Keratinocyte (primary cell): ENCODE measurements around the gene FBXO46. TPM values are rescaled to one million over a fixed set of nuclear protein-coding genes. Genes with fewer than 3 reads are reported as not detected.
"Not testable (repeated sequence)": the region's sequence is repeated elsewhere in the genome, so short reads cannot be mapped to it uniquely, and the experiment has no call there.

ENCODE experiments used
- DNase-seq: peaks from one replicate; pipeline ENCODE4 v3.0.0-alpha.2; 2011; ENCODE audit warnings: low read depth, missing footprints, low spot score
- FAIRE-seq: peaks from 2 replicates; lab custom pipeline; 2011; peaks lifted over from hg19 to GRCh38; lab: Jason Lieb, UNC
- H2AFZ ChIP-seq: 2 replicates; pipeline ENCODE4 v1.6.0; 2012; ENCODE audit warnings: low read length, control low read depth, inconsistent platforms; ENCODE audit not compliant: control insufficient read depth
- H3K27ac ChIP-seq: 2 replicates; pipeline ENCODE4 v1.5.1; 2011; ENCODE audit warnings: low read length; ENCODE audit not compliant: control insufficient read depth, insufficient read depth
- H3K27me3 ChIP-seq: 3 replicates; pipeline ENCODE4 v1.6.0; 2011; ENCODE audit warnings: low read length; ENCODE audit not compliant: control insufficient read depth, insufficient read depth; ENCODE audit errors: extremely low read depth
- H3K36me3 ChIP-seq, 2 experiments: 2 replicates in 1 of 2; 3 replicates in 1 of 2; pipeline ENCODE4 v1.5.1; 2011; ENCODE audit warnings: low read length in 2 of 2, mild to moderate bottlenecking in 1 of 2; ENCODE audit not compliant: control insufficient read depth in 2 of 2, insufficient read depth in 2 of 2; ENCODE audit errors: extremely low read depth in 1 of 2
- H3K4me1 ChIP-seq: 3 replicates; pipeline ENCODE4 v1.5.1; 2011; ENCODE audit warnings: low read length; ENCODE audit not compliant: control insufficient read depth, insufficient read depth; ENCODE audit errors: extremely low read depth
- H3K4me2 ChIP-seq: 3 replicates; pipeline ENCODE4 v1.6.0; 2011; ENCODE audit warnings: low read depth, low read length; ENCODE audit not compliant: control insufficient read depth, insufficient read depth; ENCODE audit errors: extremely low read depth
- H3K4me3 ChIP-seq, 3 experiments: fragments of 200-600 bp in 1 of 3; sonication (generic) in 1 of 3; 2 replicates in 2 of 3; 3 replicates in 1 of 3; pipeline ENCODE4 v1.5.1; 2011 to 2016; ENCODE audit warnings: low read length in 3 of 3, mild to moderate bottlenecking in 3 of 3, control low read depth in 2 of 3, inconsistent platforms in 1 of 3, low read depth in 1 of 3, mixed read lengths in 1 of 3, mixed run types in 1 of 3, moderate library complexity in 1 of 3; ENCODE audit not compliant: control insufficient read depth in 2 of 3, insufficient read depth in 2 of 3; ENCODE audit errors: extremely low read depth in 1 of 3
- H3K79me2 ChIP-seq: 2 replicates; pipeline ENCODE4 v1.6.0; 2012; ENCODE audit warnings: low read length; ENCODE audit not compliant: control insufficient read depth, insufficient read depth
- H3K9ac ChIP-seq: 3 replicates; pipeline ENCODE4 v1.6.0; 2011; ENCODE audit warnings: low read length; ENCODE audit not compliant: control insufficient read depth, insufficient read depth; ENCODE audit errors: extremely low read depth
- H3K9me1 ChIP-seq: 3 replicates; pipeline ENCODE4 v1.6.0; 2011; ENCODE audit warnings: low read length; ENCODE audit not compliant: control insufficient read depth, insufficient read depth; ENCODE audit errors: extremely low read depth
- H3K9me3 ChIP-seq: 2 replicates; pipeline ENCODE4 v1.5.1; 2012; ENCODE audit warnings: low read depth, low read length; ENCODE audit not compliant: control insufficient read depth
- H4K20me1 ChIP-seq: 3 replicates; pipeline ENCODE4 v1.6.0; 2011; ENCODE audit warnings: low read length; ENCODE audit not compliant: control insufficient read depth, insufficient read depth; ENCODE audit errors: extremely low read depth
- CTCF ChIP-seq, 3 experiments: IDR thresholded peaks in 1 of 3; conservative IDR thresholded peaks in 1 of 3; optimal IDR thresholded peaks in 1 of 3; 2 replicates in 2 of 3; 3 replicates in 1 of 3; pipeline versions ENCODE3 to v1.5.1; 2011; ENCODE audit warnings: low read length in 3 of 3, mild to moderate bottlenecking in 3 of 3, moderate library complexity in 2 of 3, control low read depth in 1 of 3, inconsistent platforms in 1 of 3; ENCODE audit not compliant: insufficient read depth in 2 of 3; ENCODE audit errors: extremely low read depth in 1 of 3
- EZH2 ChIP-seq: IDR thresholded peaks from one replicate; pipeline ENCODE4 v1.6.1; 2012; ENCODE audit warnings: inconsistent platforms, mild to moderate bottlenecking, low read length, moderate library complexity
- dilution Hi-C: fragments of 300-500 bp; cut with MboI; formaldehyde crosslinking; loops from one replicate; pipeline ENCODE4 v1.7.0; 2020; ENCODE audit warnings: low sequenced_read_pairs; ENCODE audit not compliant: extremely low pct_ligation_motif_present
- polyA plus RNA-seq, 5 experiments: library from polyadenylated mRNA; depleted of rRNA in 3 of 5; stranded (reverse) in 3 of 5; stranded (forward) in 1 of 5; unstranded in 1 of 5; fragments of >200 nt; gene quantifications; 1 replicate in 1 of 5; 2 replicates in 3 of 5; 3 replicates in 1 of 5; pipeline versions ENCODE4 v1.2.1 to v1.2.3, GENCODE V29; 2011 to 2012; ENCODE audit warnings: missing spikeins in 2 of 5, low read depth in 1 of 5, low replicate concordance in 1 of 5

Gene FBXO46
- polyA plus RNA-seq, 1 donor (not counting 4 experiments of a cell fraction or from before 2014, with no cell fraction given), result 2.1 TPM

GRCh38 chr19:45720065-45720464, 10.6 kb downstream of the FBXO46 start:
- peaks cover 50% of the 10 kb centered on the region for H3K79me2 ChIP-seq
- H3K9me3 ChIP-seq, H4K20me1 ChIP-seq, H3K9me1 ChIP-seq, H3K27me3 ChIP-seq, dilution Hi-C loops, H3K27ac ChIP-seq, DNase-seq, H3K4me2 ChIP-seq, H2AFZ ChIP-seq, H3K4me3 ChIP-seq, FAIRE-seq, H3K9ac ChIP-seq: not testable (repeated sequence)
- H3K4me1 ChIP-seq, result peaks cover 21% of the 10 kb centered on the region
- H3K36me3 ChIP-seq, result peaks cover 12 to 18% of the 10 kb centered on the region in 2 experiments

DNA sequence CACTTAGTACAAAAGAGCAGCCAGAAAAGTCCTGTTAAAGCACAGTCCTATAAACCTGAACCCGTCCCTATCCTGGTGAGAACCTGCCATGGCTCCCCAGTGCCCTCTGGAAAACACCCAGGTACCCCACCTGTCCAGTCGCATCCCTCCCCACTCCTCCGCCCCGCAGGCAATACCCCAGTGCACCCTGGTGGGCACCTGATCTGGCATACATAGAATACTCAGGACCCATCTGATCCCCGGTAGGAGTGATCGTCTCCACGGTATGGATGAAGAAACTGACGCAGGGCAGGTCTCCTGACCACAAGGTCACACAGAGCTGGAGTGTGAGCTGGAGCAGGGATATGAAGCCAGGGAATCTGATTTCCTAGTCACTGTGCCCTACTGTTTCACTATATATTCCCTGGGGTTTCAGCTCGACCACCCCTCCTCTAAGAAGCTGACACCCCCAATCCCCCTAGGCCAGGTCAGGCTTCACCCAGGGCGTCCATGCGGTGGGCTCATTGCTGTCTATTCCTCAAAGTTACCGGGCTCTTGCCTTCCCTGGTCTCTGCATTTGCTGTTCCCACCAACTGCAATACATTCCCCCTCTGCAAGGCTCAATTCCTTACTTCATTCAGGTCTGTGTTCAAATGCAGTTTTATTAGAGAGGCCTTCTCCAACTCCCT, 12.6 kb downstream of the FBXO46 start:
- DNase-seq (no peak), FAIRE-seq (no peak)
- TF ChIP-seq EZH2 (no peak), CTCF (optimal IDR thresholded peaks at IDR 0.05 in 1 of 3, IDR thresholded peaks at IDR 0.05 in 1 of 3, conservative IDR thresholded peaks at IDR 0.05 in 1 of 3; ENCODE audit: extremely low read depth in 1 of 3, insufficient read depth in 2 of 3, low read length in 3 of 3) (no peak)
- dilution Hi-C loops, result no loop called here
- Histone ChIP-seq H3K36me3 (peaks cover 15 to 21% of the 10 kb centered on the region in 2 experiments), H3K27ac (peak overlapping the region; percentile 94), H3K9ac (peak overlapping the region; percentile 82), H4K20me1 (peaks cover 3% of the 10 kb centered on the region), H3K9me3 (no peaks in the 10 kb centered on the region), H3K4me1 (peaks cover 21% of the 10 kb centered on the region), H3K27me3 (no peaks in the 10 kb centered on the region), H3K4me3 (peak overlapping the region; percentile 47 to 83 (median 76)), H3K79me2 (peaks cover 60% of the 10 kb centered on the region), H3K9me1 (no peaks in the 10 kb centered on the region), H2AFZ (no peak overlapping the region), H3K4me2 (peak overlapping the region; percentile 94)
